Caki2 (cell line): ENCODE data around the gene FGF2. TPM values are rescaled to one million over a fixed set of nuclear protein-coding genes. Genes with fewer than 3 reads are reported as not detected.
"Not testable (repeated sequence)": the region's sequence is repeated elsewhere in the genome, so short reads cannot be mapped to it uniquely, and the experiment has no call there.

Experiments used
- DNase-seq: peaks from one replicate; pipeline ENCODE4 v3.0.0-alpha.2; 2015; ENCODE audit warnings: low read depth
- in situ Hi-C: cut with HindIII; loops from 2 replicates; pipeline ENCODE4 v1.10.0; 2016; ENCODE audit warnings: low sequenced_read_pairs, low pct_unique_long_range_greater_than_20kb, mixed read lengths
- total RNA-seq: library from RNA; depleted of rRNA; stranded (reverse); fragments of >200 nt; shearing (Covaris generic); gene quantifications from 2 replicates; pipeline ENCODE4 v1.2.3, GENCODE V29; 2014; ENCODE audit warnings: low replicate concordance

Gene FGF2
- total RNA-seq, 1 experiment from 2014 or later: 26.6 TPM

DNA sequence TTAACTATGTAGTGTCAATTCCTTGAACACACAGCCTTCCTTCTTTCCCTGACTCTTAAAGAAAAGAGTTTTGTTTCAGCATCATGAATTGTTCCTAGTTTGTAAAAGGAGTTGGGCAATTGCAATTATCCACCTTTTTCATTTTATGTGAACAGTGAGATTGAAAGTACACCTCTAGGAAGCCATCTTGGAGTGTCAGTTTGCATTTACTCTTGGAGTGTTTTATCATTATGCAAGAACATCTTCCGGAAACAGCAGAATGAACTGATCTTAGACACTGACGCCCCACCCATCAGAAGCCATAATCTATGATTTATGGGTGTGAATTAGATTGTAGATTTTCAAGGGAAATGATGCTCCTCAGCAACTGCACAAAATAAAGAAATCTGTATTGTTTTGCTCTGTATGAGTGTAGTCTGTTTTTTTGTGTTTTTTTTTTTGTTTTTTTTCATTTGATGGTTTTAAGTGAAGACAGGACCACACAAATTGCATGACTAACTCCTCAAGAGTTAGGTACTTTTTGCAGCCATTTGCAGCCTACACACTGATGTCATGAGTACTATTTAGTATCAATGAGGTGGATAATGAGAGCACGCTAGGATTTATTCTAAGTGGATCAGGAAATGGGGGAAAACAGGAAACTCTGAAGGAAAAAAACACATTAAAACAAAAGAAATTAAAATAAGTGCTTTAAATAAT is 19.5 kb upstream of the FGF2 start:
- in situ Hi-C loops: no loop called here

DNA sequence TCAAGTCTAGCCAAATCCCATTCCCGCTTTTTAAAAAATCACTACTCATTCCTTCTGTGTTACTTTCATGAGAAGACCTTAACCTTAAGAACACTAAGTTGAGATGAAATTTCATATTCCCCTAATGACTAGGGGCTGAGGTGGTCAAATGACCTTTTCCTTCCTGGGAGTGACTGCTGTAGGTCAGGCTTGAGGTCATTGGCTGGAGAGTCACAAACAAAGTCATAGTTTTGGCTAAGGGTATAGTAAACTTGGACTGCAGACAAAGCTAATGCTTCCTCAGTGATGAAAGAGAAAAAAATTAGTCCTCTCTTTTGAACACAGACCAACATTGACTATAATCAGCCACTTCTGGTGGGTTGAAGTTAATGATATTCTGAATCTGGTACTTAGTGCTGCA is 16.0 kb upstream of the FGF2 start:
- no peak for DNase-seq
- in situ Hi-C loops: no loop called here

More for the DNA sequence above, 19.5 kb upstream of the FGF2 start:
- DNase-seq: no peak

DNA sequence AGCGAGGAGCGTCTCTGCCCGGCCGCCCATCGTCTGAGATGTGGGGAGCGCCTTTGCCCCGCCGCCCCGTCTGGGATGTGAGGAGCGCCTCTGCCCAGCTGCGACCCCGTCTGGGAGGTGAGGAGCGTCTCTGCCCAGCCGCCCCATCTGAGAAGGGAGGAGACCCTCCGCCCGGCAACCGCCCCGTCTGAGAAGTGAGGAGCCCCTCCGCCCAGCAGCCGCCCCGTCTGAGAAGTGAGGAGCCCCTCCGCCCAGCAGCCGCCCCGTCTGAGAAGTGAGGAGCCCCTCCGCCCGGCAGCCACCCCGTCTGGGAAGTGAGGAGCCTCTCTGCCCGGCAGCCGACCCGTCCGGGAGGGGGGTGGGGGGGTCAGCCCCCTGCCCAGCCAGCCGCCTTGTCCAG is 14.8 kb upstream of the FGF2 start:
- in situ Hi-C loops, DNase-seq: not testable (repeated sequence)

DNA sequence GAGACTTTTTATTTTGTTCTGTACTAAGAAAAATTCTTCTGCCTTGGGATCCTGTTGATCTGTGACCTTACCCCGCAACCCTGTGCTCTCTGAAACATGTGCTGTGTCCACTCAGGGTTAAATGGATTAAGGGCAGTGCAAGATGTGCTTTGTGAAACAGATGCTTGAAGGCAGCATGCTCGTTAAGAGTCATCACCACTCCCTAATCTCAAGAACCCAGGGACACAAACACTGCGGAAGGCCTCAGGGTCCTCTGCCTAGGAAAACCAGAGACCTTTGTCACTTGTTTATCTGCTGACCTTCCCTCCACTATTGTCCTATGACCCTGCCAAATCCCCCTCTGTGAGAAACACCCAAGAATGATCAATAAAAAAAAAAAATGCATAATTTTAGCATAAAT is 13.8 kb upstream of the FGF2 start:
- in situ Hi-C loops: not testable (repeated sequence)

DNA sequence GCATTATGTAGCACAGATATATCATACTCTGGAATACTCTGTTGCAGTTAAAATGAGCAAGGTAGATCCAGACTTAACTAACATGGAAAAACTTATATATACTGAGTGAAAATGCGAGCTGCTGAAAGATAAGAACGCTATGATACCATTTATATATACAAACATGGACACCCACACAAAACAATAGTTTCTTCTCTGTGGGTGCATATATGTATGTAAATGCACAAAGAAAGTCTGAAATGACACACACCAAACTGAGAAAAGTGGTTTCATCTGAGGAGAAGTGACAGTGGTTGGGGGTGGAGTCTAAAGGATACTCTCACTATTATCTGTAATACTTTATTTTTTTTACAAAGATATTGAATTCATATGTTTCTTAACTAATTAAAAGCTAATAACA is 12.2 kb upstream of the FGF2 start:
- no peak for DNase-seq
- in situ Hi-C loops: no loop called here

More for the DNA sequence above, 13.8 kb upstream of the FGF2 start:
- not testable (repeated sequence) for DNase-seq

DNA sequence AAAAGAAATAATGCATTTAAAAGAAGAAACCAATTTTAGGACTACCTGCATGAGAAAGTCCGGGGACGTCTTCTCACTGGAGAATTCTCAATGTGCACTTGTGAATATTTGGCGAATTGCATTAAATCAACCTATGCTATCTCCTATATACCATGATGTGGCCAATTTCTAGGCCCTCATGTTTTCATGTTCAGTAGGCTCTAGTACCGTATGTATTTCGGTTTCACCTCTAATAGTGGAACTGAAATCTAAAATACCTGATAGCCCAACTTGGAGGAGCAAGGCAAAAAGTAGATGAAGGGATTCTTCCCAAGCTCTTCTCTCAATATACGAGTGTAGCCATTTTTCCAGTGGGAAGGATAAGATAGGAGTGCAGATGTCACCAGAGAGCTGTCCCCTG is 11.4 kb upstream of the FGF2 start:
- in situ Hi-C loops: no loop called here
- DNase-seq: no peak

DNA sequence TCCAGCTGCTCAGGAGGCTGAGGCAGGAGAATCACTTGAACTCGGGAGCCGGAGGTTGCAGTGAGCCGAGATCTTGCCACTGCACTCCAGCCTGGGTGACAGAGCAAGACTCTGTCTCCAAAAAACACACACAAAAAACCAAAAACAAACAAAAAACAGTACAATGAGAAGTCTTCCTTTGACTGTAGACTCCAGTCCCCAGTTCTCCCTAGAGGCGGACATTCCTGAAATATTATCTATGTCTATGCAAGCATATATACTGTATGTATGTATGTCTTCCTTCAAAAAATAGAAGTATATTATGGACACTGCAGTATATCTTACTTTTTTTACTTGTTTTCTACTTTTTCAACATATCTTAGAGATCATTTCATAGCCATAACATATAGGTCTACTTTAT is 10.2 kb upstream of the FGF2 start:
- DNase-seq: no peak
- in situ Hi-C loops: no loop called here

DNA sequence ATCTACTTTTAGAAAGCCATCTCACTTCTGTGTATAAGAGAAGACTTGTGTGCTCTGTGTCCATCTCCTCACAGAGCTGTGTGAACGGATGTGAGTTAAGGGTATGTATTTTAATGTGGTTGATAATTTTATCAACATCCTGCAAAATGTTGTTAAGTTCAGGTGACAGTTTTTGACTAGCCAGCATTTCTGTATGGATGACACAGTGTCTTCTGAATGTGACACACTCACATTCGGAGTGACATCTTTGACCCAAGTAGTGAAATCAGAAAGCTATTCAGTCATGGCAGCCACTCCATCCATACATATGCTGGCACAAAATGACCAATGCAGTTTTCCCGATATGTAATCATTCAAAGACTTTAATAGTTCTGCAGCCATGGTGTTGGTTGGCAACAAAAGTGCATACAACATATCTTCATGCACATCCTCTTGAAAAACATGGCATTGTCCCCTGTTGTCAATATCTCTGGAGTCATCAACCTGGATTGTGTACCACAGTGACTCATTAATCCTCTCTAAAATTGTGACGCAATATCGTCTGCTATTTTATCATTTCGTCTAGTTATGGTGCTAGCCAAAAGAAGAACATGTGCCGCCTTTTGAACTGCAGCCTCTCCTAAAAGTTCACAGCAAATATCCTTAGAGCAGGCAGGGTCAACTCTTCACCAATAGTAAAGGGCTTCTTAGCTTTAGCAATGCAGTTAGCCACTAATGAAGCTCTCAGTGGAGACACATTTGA is 6.8 kb upstream of the FGF2 start:
- in situ Hi-C loops: no loop called here
- DNase-seq: no peak

DNA sequence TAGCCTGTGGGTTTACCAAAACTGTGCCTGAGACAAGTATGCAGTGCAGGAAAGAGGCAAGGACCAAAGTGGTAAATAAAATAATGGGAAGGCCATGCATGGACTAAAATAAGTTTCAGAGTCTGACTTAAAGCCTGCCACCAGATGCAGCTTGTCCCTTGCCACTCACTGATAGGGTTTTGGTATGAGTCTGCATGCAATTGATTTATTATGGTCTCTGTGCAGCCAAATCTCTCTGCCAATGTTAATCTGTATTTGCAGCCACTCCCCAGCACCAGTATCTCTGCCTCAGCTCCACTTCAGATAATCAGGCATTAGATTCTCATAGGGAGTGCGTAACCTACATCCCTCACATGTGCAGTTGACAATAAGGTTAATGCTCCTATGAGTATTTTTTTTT is 5.5 kb upstream of the FGF2 start:
- no peak for DNase-seq
- in situ Hi-C loops: no loop called here

DNA sequence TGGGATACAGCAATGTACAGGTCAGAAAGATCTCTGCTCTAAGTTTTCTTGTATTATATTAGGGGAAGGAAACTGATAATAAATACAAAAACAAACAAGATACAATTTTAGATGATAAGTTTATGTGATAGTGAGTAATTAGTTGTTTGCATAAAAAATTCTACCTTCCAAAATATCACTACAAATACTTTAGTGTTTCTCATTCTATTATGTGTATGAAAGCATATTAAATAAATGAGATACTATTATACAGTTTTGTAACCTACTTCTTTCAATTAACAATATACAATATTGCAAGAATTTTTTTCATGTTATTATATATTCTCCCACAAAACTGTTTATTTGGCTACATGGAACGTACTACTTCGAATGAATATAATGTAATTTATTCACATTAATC is 4.2 kb upstream of the FGF2 start:
- in situ Hi-C loops: no loop called here
- no peak for DNase-seq

DNA sequence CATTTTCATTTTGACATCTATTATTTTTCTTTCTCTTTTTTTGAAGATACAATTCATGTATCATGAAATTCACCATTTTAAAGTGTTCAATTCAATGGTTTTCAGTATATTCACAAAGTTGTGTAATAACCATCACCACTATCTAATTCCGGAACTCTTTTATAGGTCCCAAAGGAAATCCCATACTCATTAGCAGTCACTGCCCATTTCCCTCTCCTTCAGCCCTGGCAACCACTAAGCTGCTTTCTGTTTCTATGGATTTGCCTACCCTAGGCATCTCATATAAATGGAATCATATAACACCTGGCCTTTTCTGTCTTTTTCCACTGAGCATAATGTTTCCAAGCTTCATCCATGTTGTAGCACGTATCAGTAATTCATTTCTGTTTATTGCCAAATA is 3.2 kb upstream of the FGF2 start:
- no peak for DNase-seq
- in situ Hi-C loops: no loop called here

DNA sequence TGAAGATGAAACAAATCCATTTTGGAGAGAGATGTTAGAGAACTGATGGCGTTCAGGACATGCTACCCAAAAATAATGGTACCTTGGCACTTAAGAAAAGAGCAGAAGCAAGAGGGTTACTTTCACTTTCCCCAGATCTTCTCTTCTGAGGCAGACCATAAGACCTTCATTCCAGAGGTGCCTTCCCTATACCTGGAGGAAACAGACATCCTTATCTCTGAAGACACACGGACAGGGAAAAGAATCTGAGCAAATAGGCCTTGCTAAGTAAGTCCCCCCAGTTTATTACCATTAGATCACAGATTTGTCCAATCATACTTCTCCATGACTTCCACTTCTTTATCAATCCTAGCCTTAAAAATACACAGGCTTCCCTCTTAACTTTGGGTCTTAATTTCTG is 2.0 kb upstream of the FGF2 start:
- no peak for DNase-seq
- in situ Hi-C loops: no loop called here

DNA sequence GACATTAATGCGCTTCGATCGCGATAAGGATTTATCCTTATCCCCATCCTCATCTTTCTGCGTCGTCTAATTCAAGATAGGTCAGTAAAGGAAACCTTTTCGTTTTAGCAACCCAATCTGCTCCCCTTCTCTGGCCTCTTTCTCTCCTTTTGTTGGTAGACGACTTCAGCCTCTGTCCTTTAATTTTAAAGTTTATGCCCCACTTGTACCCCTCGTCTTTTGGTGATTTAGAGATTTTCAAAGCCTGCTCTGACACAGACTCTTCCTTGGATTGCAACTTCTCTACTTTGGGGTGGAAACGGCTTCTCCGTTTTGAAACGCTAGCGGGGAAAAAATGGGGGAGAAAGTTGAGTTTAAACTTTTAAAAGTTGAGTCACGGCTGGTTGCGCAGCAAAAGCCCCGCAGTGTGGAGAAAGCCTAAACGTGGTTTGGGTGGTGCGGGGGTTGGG is 528 bp upstream of the FGF2 start:
- in situ Hi-C loops: no loop called here
- DNase-seq: no peak

DNA sequence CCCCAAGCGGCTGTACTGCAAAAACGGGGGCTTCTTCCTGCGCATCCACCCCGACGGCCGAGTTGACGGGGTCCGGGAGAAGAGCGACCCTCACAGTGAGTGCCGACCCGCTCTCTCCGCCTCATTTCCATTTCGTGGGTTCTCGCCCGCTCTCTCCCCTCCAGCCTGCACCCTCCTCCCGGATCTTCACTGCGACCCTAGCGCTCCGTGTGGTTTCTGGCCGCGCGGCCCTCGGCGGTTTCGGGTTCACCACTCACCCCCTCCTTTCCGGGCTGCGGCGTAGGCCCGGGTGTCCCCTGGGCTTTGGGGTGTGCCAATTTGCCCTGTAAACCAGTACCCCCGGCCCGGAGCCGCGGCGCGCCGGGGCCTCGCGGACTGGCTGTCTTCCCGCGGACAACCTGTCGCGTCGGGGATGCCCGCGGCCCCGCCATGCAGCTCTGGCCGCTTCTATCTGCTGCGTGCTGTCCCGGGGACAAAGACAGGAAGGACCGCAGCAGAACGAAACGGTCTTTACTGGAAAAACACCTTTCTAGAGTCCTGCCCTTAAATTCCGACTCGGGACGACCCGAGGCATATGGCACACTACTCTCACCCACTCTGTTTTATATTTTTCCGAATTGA is 737 bp downstream of the FGF2 start:
- in situ Hi-C loops: no loop called here

DNA sequence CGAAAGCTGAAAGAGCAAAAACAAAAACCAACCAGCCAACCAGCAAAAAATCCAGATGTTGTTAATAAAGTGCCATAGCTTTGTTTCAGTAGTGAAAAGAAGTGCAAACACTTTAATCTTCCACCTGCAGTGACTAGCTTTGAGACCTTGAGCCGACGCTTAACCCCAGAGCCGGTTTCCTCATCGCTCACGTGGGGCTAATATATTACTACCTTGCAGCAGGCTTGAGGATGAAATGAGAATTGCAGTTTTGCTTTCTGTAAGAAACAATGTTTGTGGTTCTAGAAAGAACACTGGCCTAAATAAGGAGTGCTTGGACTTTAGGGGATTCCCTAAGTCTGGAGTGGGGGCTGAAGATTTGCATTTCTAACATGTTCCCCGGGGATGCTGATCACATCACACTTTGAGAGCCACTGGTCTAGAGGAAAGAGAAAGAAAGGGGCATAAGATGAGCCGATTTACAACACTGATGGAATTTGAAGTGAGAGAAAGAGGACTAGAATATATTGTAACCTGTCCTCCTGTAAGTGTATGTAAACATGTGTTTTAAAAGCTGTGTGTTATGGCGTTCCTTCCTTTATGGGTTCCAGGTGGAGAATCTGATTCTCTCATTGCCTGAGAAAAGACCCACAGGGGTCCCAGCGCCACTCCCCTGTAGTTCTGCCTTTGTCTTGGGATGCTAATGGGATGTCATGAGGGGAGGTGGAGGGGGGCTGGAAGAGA is 1.4 kb downstream of the FGF2 start:
- in situ Hi-C loops: no loop called here
- DNase-seq: peak; percentile 70

More for the DNA sequence above, 737 bp downstream of the FGF2 start:
- peak; percentile 65 for DNase-seq

DNA sequence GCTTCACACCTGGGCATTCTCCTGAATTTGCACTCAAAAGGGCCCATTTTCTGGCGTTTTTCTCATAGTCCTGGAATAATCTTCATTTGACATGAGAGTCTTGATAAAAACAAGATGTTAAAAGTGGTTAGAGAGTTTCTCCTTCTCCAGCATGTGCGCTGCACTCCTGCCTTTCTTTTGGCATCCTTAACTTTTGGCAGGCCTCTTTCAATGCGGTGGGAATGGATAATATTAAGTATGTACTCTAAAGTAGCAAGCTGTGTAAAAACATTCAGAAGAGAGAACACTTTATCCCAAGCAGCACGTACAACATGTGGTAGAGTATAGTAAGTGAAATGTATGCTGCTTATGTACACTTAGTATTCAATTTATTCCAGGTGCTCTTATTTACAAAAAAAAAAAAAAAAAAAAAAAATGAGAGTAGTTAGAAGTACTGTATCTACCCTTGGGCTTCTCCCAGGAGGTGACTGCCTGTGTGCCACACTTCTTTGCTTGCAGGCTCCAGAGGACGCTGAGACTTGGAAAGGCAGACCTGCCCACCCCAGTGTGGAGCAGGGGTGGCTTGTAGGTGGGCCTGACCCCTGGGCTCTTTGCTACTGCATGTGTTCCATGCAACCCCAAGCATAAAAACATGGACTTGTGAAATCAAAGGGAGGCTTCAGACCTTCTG is 3.9 kb downstream of the FGF2 start:
- no peak for DNase-seq
- in situ Hi-C loops: no loop called here

DNA sequence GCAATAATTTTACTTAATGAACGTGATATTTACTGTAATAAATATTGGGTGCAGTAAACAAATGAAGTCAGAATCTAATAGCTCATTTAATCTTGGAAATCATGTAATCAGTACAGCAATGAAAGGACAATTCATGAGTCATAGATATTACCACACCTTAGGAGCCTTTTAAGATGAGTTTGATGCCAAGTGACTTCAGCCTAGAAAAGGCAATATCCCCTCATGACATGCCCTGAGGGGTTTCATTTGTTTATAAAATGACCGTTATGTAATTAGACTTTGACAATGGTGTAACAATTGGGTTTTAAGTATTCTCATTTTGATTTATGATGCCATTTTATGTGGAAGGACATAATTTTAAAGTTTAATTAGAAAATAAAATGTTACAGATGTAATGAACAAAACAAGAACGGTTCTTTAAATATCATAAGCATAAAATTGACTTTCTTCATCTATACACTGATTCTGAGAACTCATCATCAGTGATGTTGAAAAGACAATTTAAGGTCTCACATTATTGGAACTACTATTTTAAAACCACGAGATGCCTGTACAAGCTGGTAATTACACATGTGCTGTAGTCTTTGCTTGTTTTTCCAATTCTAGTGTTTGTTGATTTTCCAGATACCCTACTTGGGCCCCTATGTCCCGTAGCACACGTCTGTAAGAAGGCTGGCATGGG is 5.0 kb downstream of the FGF2 start:
- in situ Hi-C loops: no loop called here

DNA sequence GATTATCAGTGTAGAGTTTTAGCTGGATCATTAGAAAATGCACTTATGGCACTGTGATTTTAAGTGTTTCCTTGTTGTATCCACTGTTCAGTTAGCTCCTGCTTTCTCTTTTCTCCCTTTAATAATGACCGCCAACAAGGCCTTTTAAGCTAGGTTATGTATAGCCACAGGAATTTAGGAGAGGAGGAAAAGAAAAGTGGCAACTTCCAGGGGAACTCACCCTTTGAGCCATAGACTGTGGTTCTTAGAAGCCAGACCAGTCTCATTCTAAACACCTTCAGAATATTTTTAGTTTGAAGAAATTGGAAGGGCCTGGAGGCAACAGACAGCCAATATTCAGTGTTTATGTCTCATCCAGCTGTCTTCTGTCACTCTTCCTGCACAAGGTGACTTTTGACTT is 6.1 kb downstream of the FGF2 start:
- in situ Hi-C loops: no loop called here
- no peak for DNase-seq

More for the DNA sequence above, 5.0 kb downstream of the FGF2 start:
- DNase-seq: no peak
